Fibroblast of lung (primary cell): ENCODE data around the gene OR6B2. TPM values are rescaled to one million over a fixed set of nuclear protein-coding genes. Genes with fewer than 3 reads are reported as not detected.
A peak's percentile ranks its signal among the peaks of the same experiment; 100 is the strongest.

Source experiments
- DNase-seq, 2 donors: peaks; one replicate each; pipeline versions ENCODE4 v3.0.0 to v3.0.0-alpha.2; 2010; ENCODE audit warnings: low read depth in 2 of 2
- H2AFZ ChIP-seq: 2 replicates; pipeline ENCODE4 v1.5.1; 2012; ENCODE audit warnings: low read length, control low read depth, inconsistent platforms
- H3K27ac ChIP-seq: 2 replicates; pipeline ENCODE4 v1.5.1; 2011; ENCODE audit warnings: low read length, control low read depth; ENCODE audit not compliant: insufficient read depth
- H3K27me3 ChIP-seq: 2 replicates; pipeline ENCODE4 v1.5.1; 2011; ENCODE audit warnings: mild to moderate bottlenecking, low read length; ENCODE audit not compliant: control insufficient read depth, insufficient read depth
- H3K36me3 ChIP-seq: 2 replicates; pipeline ENCODE4 v1.5.1; 2011; ENCODE audit warnings: low read length; ENCODE audit not compliant: control insufficient read depth, insufficient read depth
- H3K4me1 ChIP-seq: 2 replicates; pipeline ENCODE4 v1.5.1; 2011; ENCODE audit warnings: low read length; ENCODE audit not compliant: control insufficient read depth, insufficient read depth; ENCODE audit errors: extremely low read depth
- H3K4me2 ChIP-seq: 2 replicates; pipeline ENCODE4 v1.5.1; 2011; ENCODE audit warnings: low read length, control low read depth; ENCODE audit not compliant: insufficient read depth; ENCODE audit errors: extremely low read depth
- H3K4me3 ChIP-seq, 4 experiments: fragments of 200-600 bp in 1 of 4; sonication (generic) in 1 of 4; replicated peaks in 1 of 4; 2 replicates each; pipeline ENCODE4 v1.5.1; 2011 to 2016; ENCODE audit warnings: low read length in 4 of 4, low read depth in 3 of 4, mild to moderate bottlenecking in 3 of 4, control low read depth in 2 of 4, inconsistent platforms in 1 of 4, mixed read lengths in 1 of 4; ENCODE audit not compliant: insufficient read depth in 1 of 4; ENCODE audit errors: control extremely low read depth in 1 of 4
- H3K79me2 ChIP-seq: 2 replicates; pipeline ENCODE4 v1.5.1; 2012; ENCODE audit warnings: mild to moderate bottlenecking, low read length, inconsistent platforms; ENCODE audit not compliant: control insufficient read depth, insufficient read depth
- H3K9ac ChIP-seq: 2 replicates; pipeline ENCODE4 v1.5.1; 2011; ENCODE audit warnings: mild to moderate bottlenecking, low read length, control low read depth; ENCODE audit not compliant: insufficient read depth
- H3K9me3 ChIP-seq: 2 replicates; pipeline ENCODE4 v1.5.1; 2012; ENCODE audit warnings: low read depth, low read length; ENCODE audit not compliant: control insufficient read depth, insufficient read depth
- H4K20me1 ChIP-seq: 2 replicates; pipeline ENCODE4 v1.5.1; 2011; ENCODE audit warnings: low read length; ENCODE audit not compliant: control insufficient read depth, insufficient read depth; ENCODE audit errors: extremely low read depth
- EZH2 ChIP-seq: IDR thresholded peaks from 2 replicates; pipeline ENCODE4 v1.5.1; 2012; ENCODE audit warnings: low read length, control low read depth, mild to moderate bottlenecking; ENCODE audit errors: missing control alignments
- polyA plus RNA-seq, 2 donors: library from polyadenylated mRNA; depleted of rRNA in 1 of 2; stranded (reverse) in 1 of 2; unstranded in 1 of 2; fragments of >200 nt; gene quantifications; 2 replicates each; pipeline ENCODE4 v1.2.1, GENCODE V29; 2011 to 2012; ENCODE audit warnings: missing spikeins in 1 of 2
- total RNA-seq: library from RNA; depleted of rRNA; stranded (reverse); fragments of >200 nt; gene quantifications from 2 replicates; pipeline ENCODE4 v1.2.1, GENCODE V29; 2014
- TF ChIP-seq, protein P1 (sequence below), 2 donors: IDR thresholded peaks in 1 of 2; conservative IDR thresholded peaks in 1 of 2; 1 replicate in 1 of 2; 2 replicates in 1 of 2; pipeline ENCODE4 v1.5.1; 2011 to 2012; ENCODE audit warnings: low read length in 2 of 2, control low read depth in 1 of 2, inconsistent platforms in 1 of 2, low read depth in 1 of 2, mild to moderate bottlenecking in 1 of 2

OR6B2 gene
- total and polyA plus RNA-seq, 2 donors (not counting 1 experiment from before 2014, with no cell fraction given) = not detected

DNA sequence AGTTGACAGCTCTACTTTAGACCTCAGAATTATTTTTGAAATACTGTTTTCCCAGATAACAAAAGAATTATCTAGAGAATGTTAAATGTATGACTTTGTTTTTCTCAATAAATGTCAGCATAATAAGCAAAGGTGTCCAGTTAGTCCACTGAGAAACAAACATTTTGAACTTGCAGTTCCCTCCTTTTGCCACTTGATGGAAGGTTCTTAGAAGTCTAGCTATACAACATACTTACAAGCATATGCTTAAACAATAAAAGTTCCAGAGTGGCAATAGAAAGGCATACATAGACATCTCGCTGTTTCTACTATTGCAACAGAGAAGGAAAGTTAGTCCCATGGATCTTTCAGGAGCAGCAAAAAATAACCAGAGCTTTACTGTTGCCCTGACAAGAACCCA is 16.9 kb downstream of the OR6B2 start:
- Histone ChIP-seq H3K4me2 (no peak overlapping the region), H3K79me2 (no peaks in the 10 kb centered on the region), H3K4me3 (no peak overlapping the region), H3K27ac (no peak overlapping the region), H4K20me1 (no peaks in the 10 kb centered on the region), H3K9ac (no peak overlapping the region), H3K9me3 (no peaks in the 10 kb centered on the region), H3K27me3 (no peaks in the 10 kb centered on the region), H2AFZ (no peak overlapping the region), H3K36me3 (peaks cover 17% of the 10 kb centered on the region), H3K4me1 (no peaks in the 10 kb centered on the region)
- no peak for TF ChIP-seq EZH2
- TF ChIP-seq, protein P1, sequence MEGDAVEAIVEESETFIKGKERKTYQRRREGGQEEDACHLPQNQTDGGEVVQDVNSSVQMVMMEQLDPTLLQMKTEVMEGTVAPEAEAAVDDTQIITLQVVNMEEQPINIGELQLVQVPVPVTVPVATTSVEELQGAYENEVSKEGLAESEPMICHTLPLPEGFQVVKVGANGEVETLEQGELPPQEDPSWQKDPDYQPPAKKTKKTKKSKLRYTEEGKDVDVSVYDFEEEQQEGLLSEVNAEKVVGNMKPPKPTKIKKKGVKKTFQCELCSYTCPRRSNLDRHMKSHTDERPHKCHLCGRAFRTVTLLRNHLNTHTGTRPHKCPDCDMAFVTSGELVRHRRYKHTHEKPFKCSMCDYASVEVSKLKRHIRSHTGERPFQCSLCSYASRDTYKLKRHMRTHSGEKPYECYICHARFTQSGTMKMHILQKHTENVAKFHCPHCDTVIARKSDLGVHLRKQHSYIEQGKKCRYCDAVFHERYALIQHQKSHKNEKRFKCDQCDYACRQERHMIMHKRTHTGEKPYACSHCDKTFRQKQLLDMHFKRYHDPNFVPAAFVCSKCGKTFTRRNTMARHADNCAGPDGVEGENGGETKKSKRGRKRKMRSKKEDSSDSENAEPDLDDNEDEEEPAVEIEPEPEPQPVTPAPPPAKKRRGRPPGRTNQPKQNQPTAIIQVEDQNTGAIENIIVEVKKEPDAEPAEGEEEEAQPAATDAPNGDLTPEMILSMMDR (conservative IDR thresholded peaks at IDR 0.05 in 1 of 2, IDR thresholded peaks at IDR 0.05 in 1 of 2; ENCODE audit: low read depth in 1 of 2, low read length in 2 of 2) = peak; percentile 15 to 36
- DNase-seq = peak; percentile 6 to 25

DNA sequence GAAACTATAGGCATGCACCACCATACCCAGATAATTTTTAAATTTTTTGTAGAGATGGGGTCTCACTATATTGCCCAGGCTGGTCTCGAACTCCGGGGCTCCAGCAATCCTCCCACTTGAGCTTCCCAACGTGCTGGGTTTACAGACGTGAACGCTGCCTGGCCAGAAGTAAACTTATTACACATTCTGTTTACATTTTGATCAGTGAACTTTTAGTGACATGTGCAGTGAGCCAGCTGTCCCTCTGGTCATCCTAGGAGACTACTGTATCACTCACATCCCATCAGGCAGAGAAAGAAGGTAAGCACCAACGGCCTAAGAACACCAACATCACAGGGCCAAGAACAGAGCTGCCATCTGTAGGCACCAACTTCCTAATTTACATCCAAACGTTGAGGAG is 27.2 kb downstream of the OR6B2 start:
- peaks cover 7% of the 10 kb centered on the region for H3K36me3 ChIP-seq
- H3K27me3 ChIP-seq = no peaks in the 10 kb centered on the region
- no peaks in the 10 kb centered on the region for H3K9me3 ChIP-seq
- H3K27ac ChIP-seq = no peak overlapping the region
- no peak for TF ChIP-seq EZH2
- TF ChIP-seq, protein P1 (conservative IDR thresholded peaks at IDR 0.05 in 1 of 2, IDR thresholded peaks at IDR 0.05 in 1 of 2; ENCODE audit: low read depth in 1 of 2, low read length in 2 of 2) = no peak
- no peak for DNase-seq
- no peak overlapping the region for H3K4me3 ChIP-seq
- no peak overlapping the region for H3K4me2 ChIP-seq
- no peaks in the 10 kb centered on the region for H3K4me1 ChIP-seq
- H2AFZ ChIP-seq = no peak overlapping the region
- no peak overlapping the region for H3K9ac ChIP-seq
- H3K79me2 ChIP-seq = no peaks in the 10 kb centered on the region
- no peaks in the 10 kb centered on the region for H4K20me1 ChIP-seq

DNA sequence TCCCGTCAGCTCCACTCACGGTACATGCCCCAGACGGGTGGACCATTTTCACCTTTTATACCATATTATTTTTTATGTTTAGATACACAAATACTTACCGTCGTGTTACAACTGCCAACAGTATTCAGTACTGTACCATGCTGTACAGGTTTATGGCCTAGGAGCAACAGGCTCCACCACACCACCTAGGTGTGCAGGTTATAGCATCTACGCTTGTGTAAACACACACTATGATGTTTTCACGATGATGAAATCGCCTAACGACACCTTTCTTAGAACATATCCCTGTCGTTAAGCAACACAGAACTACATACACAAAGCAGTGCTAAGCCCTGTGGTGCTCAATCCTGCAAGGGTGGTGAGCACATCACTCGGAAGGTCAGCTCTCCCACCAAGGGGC is 29.6 kb downstream of the OR6B2 start:
- TF ChIP-seq, protein P1 (conservative IDR thresholded peaks at IDR 0.05 in 1 of 2, IDR thresholded peaks at IDR 0.05 in 1 of 2; ENCODE audit: low read depth in 1 of 2, low read length in 2 of 2) = no peak
- no peak for TF ChIP-seq EZH2
- no peak overlapping the region for H3K27ac ChIP-seq
- no peaks in the 10 kb centered on the region for H3K27me3 ChIP-seq
- no peak for DNase-seq
- no peaks in the 10 kb centered on the region for H4K20me1 ChIP-seq
- H2AFZ ChIP-seq = no peak overlapping the region
- H3K9me3 ChIP-seq = no peaks in the 10 kb centered on the region
- H3K9ac ChIP-seq = no peak overlapping the region
- no peaks in the 10 kb centered on the region for H3K79me2 ChIP-seq
- no peak overlapping the region for H3K4me3 ChIP-seq
- no peak overlapping the region for H3K4me2 ChIP-seq
- peaks cover 7% of the 10 kb centered on the region for H3K36me3 ChIP-seq
- H3K4me1 ChIP-seq = no peaks in the 10 kb centered on the region
